Muscle of back (tissue), 11 donors: ENCODE results near the gene RAPGEF5. TPM values are rescaled to one million over a fixed set of nuclear protein-coding genes. Genes with fewer than 3 reads are reported as not detected.

Experiments
- DNase-seq, 3 donors: peaks; one replicate each; pipeline versions ENCODE4 v3.0.0 to v3.0.0-alpha.2; 2013
- polyA plus RNA-seq, 10 donors: library from polyadenylated mRNA; unstranded; fragments of 120-200 nt; gene quantifications; one replicate each; pipeline ENCODE4 v1.2.1, GENCODE V29; 2013; ENCODE audit not compliant: insufficient read length in 10 of 10

Gene RAPGEF5
- polyA plus RNA-seq, 10 donors = 12.8 to 23.5 (median 17.7) TPM

- DNase-seq = no peak
Observed at GRCh38 chr7:22153432-22154142, 203.4 kb downstream of the RAPGEF5 start.

- no peak for DNase-seq
Observed at GRCh38 chr7:22152690-22153089, 204.3 kb downstream of the RAPGEF5 start.

- DNase-seq = no peak
Observed at GRCh38 chr7:22151901-22152300, 205.1 kb downstream of the RAPGEF5 start.

GRCh38 chr7:22150221-22150620 lies 206.7 kb downstream of the RAPGEF5 start:
- DNase-seq = no peak

GRCh38 chr7:22147868-22148267 lies 209.1 kb downstream of the RAPGEF5 start:
- no peak for DNase-seq

GRCh38 chr7:22146961-22147512 lies 209.9 kb downstream of the RAPGEF5 start:
- DNase-seq = no peak

- no peak for DNase-seq
Observed at GRCh38 chr7:22144950-22145349, 212.0 kb downstream of the RAPGEF5 start.

GRCh38 chr7:22143491-22143890 lies 213.5 kb downstream of the RAPGEF5 start:
- no peak for DNase-seq

GRCh38 chr7:22142572-22142971 lies 214.4 kb downstream of the RAPGEF5 start:
- no peak for DNase-seq

- no peak for DNase-seq
Observed at GRCh38 chr7:22141355-22141754, 215.6 kb downstream of the RAPGEF5 start.

GRCh38 chr7:22140578-22140977 lies 216.4 kb downstream of the RAPGEF5 start:
- DNase-seq = no peak

GRCh38 chr7:22138886-22139285 lies 218.1 kb downstream of the RAPGEF5 start:
- no peak for DNase-seq

GRCh38 chr7:22138106-22138505 lies 218.8 kb downstream of the RAPGEF5 start:
- DNase-seq = peak; percentile 16 to 38 (median 23)

- no peak for DNase-seq
Observed at GRCh38 chr7:22137466-22137865, 219.5 kb downstream of the RAPGEF5 start.

- no peak for DNase-seq
Observed at GRCh38 chr7:22137026-22137425, 219.9 kb downstream of the RAPGEF5 start.

- DNase-seq = no peak
Observed at GRCh38 chr7:22129819-22130580, 227.0 kb downstream of the RAPGEF5 start.

GRCh38 chr7:22129166-22129565 lies 227.8 kb downstream of the RAPGEF5 start:
- no peak for DNase-seq

GRCh38 chr7:22128528-22128920 lies 228.4 kb downstream of the RAPGEF5 start:
- DNase-seq = no peak

GRCh38 chr7:22127835-22128527 lies 229.0 kb downstream of the RAPGEF5 start:
- DNase-seq = no peak

GRCh38 chr7:22125436-22125835 lies 231.5 kb downstream of the RAPGEF5 start:
- DNase-seq = no peak

GRCh38 chr7:22124941-22125340 lies 232.0 kb downstream of the RAPGEF5 start:
- DNase-seq = peak in 1 of 3 donors; percentile 27

GRCh38 chr7:22123139-22123538 lies 233.8 kb downstream of the RAPGEF5 start:
- DNase-seq = no peak
